GM06990 (cell line): ENCODE data around the gene RAPGEF4.
A peak's percentile ranks its signal among the peaks of the same experiment; 100 is the strongest.

Experiments used
- DNase-seq: peaks from one replicate; pipeline ENCODE4 v3.0.0-alpha.2; 2011; ENCODE audit not compliant: insufficient read length; ENCODE audit errors: extremely low read depth
- H3K27me3 ChIP-seq: replicated peaks from 2 replicates; pipeline ENCODE4 v1.6.0; 2011; ENCODE audit warnings: low read length; ENCODE audit not compliant: control insufficient read depth, insufficient read depth
- H3K36me3 ChIP-seq: 2 replicates; pipeline ENCODE4 v1.5.1; 2011; ENCODE audit warnings: low read length; ENCODE audit not compliant: control insufficient read depth, insufficient read depth
- H3K4me3 ChIP-seq: replicated peaks from 2 replicates; pipeline ENCODE4 v1.5.1; 2011; ENCODE audit warnings: low read depth, mild to moderate bottlenecking, control low read depth, low read length
- CTCF ChIP-seq: IDR thresholded peaks from 2 replicates; pipeline ENCODE4 v1.5.1; 2011; ENCODE audit warnings: low read length, control low read depth, mild to moderate bottlenecking, inconsistent platforms; ENCODE audit not compliant: insufficient read depth, poor library complexity, severe bottlenecking

Gene RAPGEF4

GRCh38 chr2:172901913-172902312 is 166.3 kb downstream of the RAPGEF4 start:
- no peak for DNase-seq
- no peak for TF ChIP-seq CTCF
- H3K36me3 ChIP-seq, result no peaks in the 10 kb centered on the region

GRCh38 chr2:172904236-172904635 is 168.6 kb downstream of the RAPGEF4 start:
- no peak for TF ChIP-seq CTCF
- no peak for DNase-seq

More at GRCh38 chr2:172901913-172902312, 166.3 kb downstream of the RAPGEF4 start:
- Histone ChIP-seq H3K4me3 (no peak overlapping the region), H3K27me3 (peaks cover 2% of the 10 kb centered on the region)

GRCh38 chr2:172905937-172906811 is 170.5 kb downstream of the RAPGEF4 start:
- DNase-seq, result no peak
- H3K36me3 ChIP-seq, result no peaks in the 10 kb centered on the region
- no peak for TF ChIP-seq CTCF
- H3K4me3 ChIP-seq, result no peak overlapping the region
- H3K27me3 ChIP-seq, result no peaks in the 10 kb centered on the region; the same call in 1 of the 2 replicates

More at GRCh38 chr2:172904236-172904635, 168.6 kb downstream of the RAPGEF4 start:
- H3K36me3 ChIP-seq, result no peaks in the 10 kb centered on the region
- H3K4me3 ChIP-seq, result no peak overlapping the region
- no peaks in the 10 kb centered on the region; the same call in 1 of the 2 replicates for H3K27me3 ChIP-seq

- no peak overlapping the region for H3K4me3 ChIP-seq
- TF ChIP-seq CTCF, result no peak
- H3K27me3 ChIP-seq, result no peaks in the 10 kb centered on the region
- no peaks in the 10 kb centered on the region for H3K36me3 ChIP-seq
- DNase-seq, result no peak
These were observed 172.6 kb downstream of the RAPGEF4 start for GRCh38 chr2:172908275-172908674.

GRCh38 chr2:172909454-172909853 is 173.8 kb downstream of the RAPGEF4 start:
- DNase-seq, result peak; percentile 18
- Histone ChIP-seq H3K36me3 (no peaks in the 10 kb centered on the region), H3K4me3 (no peak overlapping the region), H3K27me3 (no peaks in the 10 kb centered on the region)
- TF ChIP-seq CTCF, result no peak
